ENCODE results near the gene MNT. TPM values are rescaled to one million over a fixed set of nuclear protein-coding genes. Genes with fewer than 3 reads are reported as not detected.

Gene MNT
- total RNA-seq, 8 experiments from 2014 or later = 6.4 to 25.1 (median 9.9) TPM

DNA sequence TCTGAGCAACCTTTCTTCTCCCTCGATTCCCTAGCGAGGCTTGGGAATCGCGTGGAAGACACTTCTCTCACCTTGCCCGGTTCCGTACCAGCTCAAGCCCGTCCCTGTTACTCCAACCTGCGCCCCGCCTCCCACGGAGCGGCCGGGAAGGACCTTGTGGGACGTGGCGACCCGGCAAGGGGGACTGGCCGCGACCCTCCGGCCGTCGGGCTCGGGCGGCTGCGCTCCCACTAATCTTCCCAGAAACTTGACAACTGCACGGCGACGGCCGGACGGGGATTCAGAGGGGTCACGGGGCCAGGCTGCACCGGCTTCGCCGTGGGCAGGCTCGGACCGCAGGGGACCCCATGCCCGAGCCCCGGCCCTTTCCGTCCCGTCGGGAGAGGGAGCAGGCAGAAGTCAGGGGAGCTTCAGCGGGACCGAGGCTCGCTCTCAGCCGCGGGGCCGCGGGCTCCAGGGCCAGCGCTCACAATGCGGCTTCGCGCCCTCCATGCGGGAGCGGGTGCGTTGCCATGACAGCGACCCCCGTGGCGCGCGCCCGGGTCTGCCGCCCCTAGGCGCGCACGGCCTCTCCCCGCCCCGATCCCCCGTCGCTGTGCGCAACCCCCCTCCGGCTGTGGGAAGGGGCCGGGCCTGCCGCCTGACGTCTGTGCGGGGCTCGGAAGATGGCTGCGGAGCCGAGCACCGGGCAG, 63.9 kb downstream of the MNT start, which contains the start of gene SGSM2:
TSS of gene SGSM2 (plus strand) at position 650 of the 692 bp plus-strand sequence. CDS start 188 bp downstream, outside the sequence.
- WGBS, 10 experiments = 0 to 6% (median 1%) methylated on average over 5 to 33 of the region's 77 CpGs; no CpG with 5 or more reads in 5 of the 10 experiments
- in situ Hi-C loops (cut with MboI; ENCODE audit: low pct_unique_long_range_greater_than_20kb in 2 of 9, low sequenced_read_pairs in 9 of 9, unreplicated experiment in 9 of 9) = no loop called here
- peak; percentile 19 to 80 (median 70) for ATAC-seq (replicated peaks in 6 of 8)
- H3K27ac ChIP-seq = peak within 1 kb of the TSS; percentile 89 to 96
- H3K4me1 ChIP-seq (replicated peaks in 1 of 2) = peaks cover 8 to 13% of the 10 kb centered on the region in 2 donors
- H3K4me3 ChIP-seq = peak within 1 kb of the TSS; percentile 73 to 99 (median 87)

DNA sequence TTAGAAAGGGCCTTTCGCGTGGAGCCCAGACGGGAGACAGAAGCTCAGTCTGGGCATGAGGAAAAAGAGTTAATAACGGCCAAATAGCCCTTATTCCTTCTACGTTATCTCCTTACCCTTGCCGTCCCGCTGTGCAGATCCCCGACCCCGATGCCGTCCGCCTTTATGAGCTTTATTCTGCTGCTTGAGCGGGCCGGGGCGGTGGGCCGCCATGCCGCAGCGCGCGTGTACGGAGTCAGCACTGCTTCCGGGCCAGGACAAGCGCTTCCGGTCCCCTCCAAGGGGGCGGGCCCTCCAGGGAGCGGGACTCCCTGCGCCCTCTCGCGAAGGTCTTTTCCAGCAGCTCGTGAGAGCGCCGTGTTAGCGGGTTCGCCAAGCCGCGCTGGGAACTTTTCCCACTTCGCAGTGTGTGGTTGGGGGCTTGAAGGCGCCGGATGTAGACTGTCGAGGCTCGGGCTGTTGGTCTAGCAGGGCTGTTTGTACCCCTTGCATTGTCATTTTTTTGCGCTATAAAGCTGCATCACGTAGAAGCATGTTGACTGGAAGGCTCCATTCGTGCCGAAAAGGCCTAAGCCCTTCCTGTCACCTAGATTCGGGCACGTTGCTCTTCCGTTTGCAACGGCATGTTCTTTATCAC, 64.5 kb downstream of the MNT start, which contains the start of gene TSR1:
TSS of gene TSR1 (minus strand) at position 243 of the 637 bp plus-strand sequence. CDS start at position 213, 30 bp downstream.
- Histone ChIP-seq H3K27ac (peak within 1 kb of the TSS; percentile 89 to 96), H3K4me3 (peak within 1 kb of the TSS; percentile 73 to 99 (median 87)), H3K4me1 (replicated peaks in 1 of 2) (peaks cover 8 to 13% of the 10 kb centered on the region in 2 donors)
- ATAC-seq (replicated peaks in 6 of 8) = peak; percentile 74 to 88 (median 80)
- in situ Hi-C loops (cut with MboI; ENCODE audit: low pct_unique_long_range_greater_than_20kb in 2 of 9, low sequenced_read_pairs in 9 of 9, unreplicated experiment in 9 of 9) = no loop called here
- WGBS, 10 experiments = 0 to 2% (median 0%) methylated on average over 1 to 17 of the region's 48 CpGs; no CpG with 5 or more reads in 2 of the 10 experiments

DNA sequence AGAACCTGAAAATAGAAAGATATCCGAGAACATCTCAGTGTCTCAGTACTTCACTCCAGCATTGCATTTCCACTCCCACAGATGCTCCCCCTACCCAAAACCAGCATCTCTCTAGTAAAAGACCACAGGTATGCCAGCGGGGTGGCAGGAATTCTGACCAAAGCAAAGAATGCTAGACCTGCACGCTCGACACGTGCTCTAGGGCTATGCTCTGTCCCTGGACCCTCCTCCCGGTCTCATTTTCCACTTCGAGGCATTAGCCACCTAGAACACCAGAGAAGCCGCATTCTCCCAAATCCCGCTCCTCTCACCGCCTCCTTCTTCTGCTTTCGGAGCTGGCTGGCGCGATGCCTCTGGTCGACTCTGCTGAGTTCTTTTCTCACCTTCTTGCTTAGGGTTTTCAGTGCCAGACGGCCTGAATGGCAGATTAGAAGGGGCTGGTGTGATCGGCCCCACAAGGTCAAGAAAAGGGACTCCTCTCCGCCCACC, 65.1 kb downstream of the MNT start:
- in situ Hi-C loops (cut with MboI; ENCODE audit: low pct_unique_long_range_greater_than_20kb in 2 of 9, low sequenced_read_pairs in 9 of 9, unreplicated experiment in 9 of 9) = no loop called here
- Histone ChIP-seq H3K27ac (peak overlapping the region; percentile 89 to 96), H3K4me3 (peak overlapping the region; percentile 73 to 99 (median 87)), H3K4me1 (replicated peaks in 1 of 2) (peaks cover 8 to 13% of the 10 kb centered on the region in 2 donors)
- WGBS, 10 experiments = 0 to 20% (median 0%) methylated on average over 1 to 10 of the region's 17 CpGs; no CpG with 5 or more reads in 2 of the 10 experiments
- no peak for ATAC-seq (replicated peaks in 6 of 8)

Other genes starting within 250 kb of the MNT start
- 10 to 100 TPM; 18.5 to 54.9 (median 30.6) TPM for gene SMG6, start 97.3 kb downstream of the MNT start, total RNA-seq
- gene SRR, start 97.1 kb downstream of the MNT start, total RNA-seq = 10 to 100 TPM in 5 of 8 experiments, 1 to 10 TPM in 3; 4.9 to 24.0 (median 10.6) TPM
- gene TSR1, start 64.6 kb downstream of the MNT start, total RNA-seq = 10 to 100 TPM; 27.6 to 70.9 (median 41.3) TPM
- 10 to 100 TPM; 33.4 to 95.6 (median 46.4) TPM for gene SGSM2, start 63.6 kb downstream of the MNT start, total RNA-seq
- 10 to 100 TPM; 15.1 to 31.5 (median 20.3) TPM for gene METTL16, start 110.8 kb upstream of the MNT start, total RNA-seq
- gene PAFAH1B1, start 192.6 kb upstream of the MNT start, total RNA-seq = 100 to 1,000 TPM in 3 of 8 experiments, 10 to 100 TPM in 5; 44.2 to 140 (median 95.0) TPM

Measured in motor neuron (in vitro differentiated cells).